Effector memory CD4-positive, alpha-beta T cell (primary cell): Measurements from ENCODE around the gene SPI1.

Experiments used
- DNase-seq, 3 donors: peaks; one replicate each; pipeline ENCODE4 v3.0.0-alpha.2; 2020
- H3K27ac ChIP-seq: 2 replicates; pipeline ENCODE4 v1.7.0; 2013; ENCODE audit warnings: mild to moderate bottlenecking, low read length, moderate library complexity; ENCODE audit not compliant: insufficient read depth, poor library complexity, severe bottlenecking
- H3K27me3 ChIP-seq: replicated peaks from 2 replicates; pipeline ENCODE4 v1.7.0; 2013; ENCODE audit warnings: mild to moderate bottlenecking, low read length; ENCODE audit not compliant: insufficient read depth, control insufficient read depth, poor library complexity, severe bottlenecking
- H3K36me3 ChIP-seq: 2 replicates; pipeline ENCODE4 v1.7.0; 2013; ENCODE audit warnings: mild to moderate bottlenecking, low read length, moderate library complexity; ENCODE audit not compliant: control insufficient read depth, insufficient read depth
- H3K4me1 ChIP-seq: 2 replicates; pipeline ENCODE4 v1.7.0; 2013; ENCODE audit warnings: low read length, mild to moderate bottlenecking; ENCODE audit not compliant: control insufficient read depth, insufficient read depth, poor library complexity, severe bottlenecking
- H3K4me3 ChIP-seq: 2 replicates; pipeline ENCODE4 v1.7.0; 2013; ENCODE audit warnings: low read length, low read depth, mild to moderate bottlenecking; ENCODE audit not compliant: insufficient read depth, poor library complexity, severe bottlenecking
- H3K9me3 ChIP-seq: 2 replicates; pipeline ENCODE4 v1.7.0; 2013; ENCODE audit warnings: mild to moderate bottlenecking, low read length, moderate library complexity; ENCODE audit not compliant: control insufficient read depth

The SPI1 gene

GRCh38 chr11:47406896-47407745, 28.8 kb upstream of the SPI1 start:
- no peak for DNase-seq
- Histone ChIP-seq H3K9me3 (no peaks in the 10 kb centered on the region), H3K27me3 (no peaks in the 10 kb centered on the region), H3K4me3 (peak overlapping the region; percentile 89), H3K4me1 (peaks cover 17% of the 10 kb centered on the region), H3K36me3 (no peaks in the 10 kb centered on the region), H3K27ac (peak overlapping the region; percentile 82)

- Histone ChIP-seq H3K36me3 (no peaks in the 10 kb centered on the region), H3K4me1 (peaks cover 25% of the 10 kb centered on the region), H3K27ac (no peak overlapping the region), H3K27me3 (no peaks in the 10 kb centered on the region), H3K9me3 (no peaks in the 10 kb centered on the region), H3K4me3 (no peak overlapping the region)
- no peak for DNase-seq
Observed at GRCh38 chr11:47403571-47403970, 25.2 kb upstream of the SPI1 start.

GRCh38 chr11:47403135-47403534, 24.8 kb upstream of the SPI1 start:
- Histone ChIP-seq H3K27ac (no peak overlapping the region), H3K36me3 (no peaks in the 10 kb centered on the region), H3K4me1 (peaks cover 25% of the 10 kb centered on the region), H3K27me3 (no peaks in the 10 kb centered on the region), H3K9me3 (no peaks in the 10 kb centered on the region), H3K4me3 (no peak overlapping the region)
- no peak for DNase-seq

DNA sequence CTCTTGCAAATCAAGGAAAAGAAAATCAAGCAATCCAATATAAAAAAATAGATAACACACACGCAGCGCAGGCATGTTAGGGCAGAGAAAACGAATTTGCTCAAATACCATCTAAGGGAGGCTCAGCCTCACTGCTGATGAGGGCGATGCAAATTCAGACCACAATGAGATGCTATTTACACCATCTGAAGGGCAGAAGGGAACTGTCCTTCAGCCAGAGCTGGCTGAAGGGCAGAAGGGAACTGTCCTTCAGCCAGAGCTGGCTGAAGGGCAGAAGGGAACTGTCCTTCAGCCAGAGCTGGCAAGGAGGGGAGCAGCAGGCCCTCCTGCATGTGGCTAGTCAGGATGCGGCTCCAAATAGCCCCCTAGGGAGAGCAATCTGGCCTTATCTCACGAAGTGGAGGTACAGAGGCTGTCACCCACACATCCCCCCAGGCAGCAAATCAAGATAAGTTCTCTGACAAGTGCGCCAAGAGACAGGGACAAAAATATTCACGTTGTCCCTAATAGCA, 22.5 kb upstream of the SPI1 start:
- Histone ChIP-seq H3K4me3 (no peak overlapping the region), H3K36me3 (no peaks in the 10 kb centered on the region), H3K4me1 (peaks cover 20% of the 10 kb centered on the region), H3K27ac (no peak overlapping the region), H3K9me3 (no peaks in the 10 kb centered on the region), H3K27me3 (no peaks in the 10 kb centered on the region)
- DNase-seq = no peak

DNA sequence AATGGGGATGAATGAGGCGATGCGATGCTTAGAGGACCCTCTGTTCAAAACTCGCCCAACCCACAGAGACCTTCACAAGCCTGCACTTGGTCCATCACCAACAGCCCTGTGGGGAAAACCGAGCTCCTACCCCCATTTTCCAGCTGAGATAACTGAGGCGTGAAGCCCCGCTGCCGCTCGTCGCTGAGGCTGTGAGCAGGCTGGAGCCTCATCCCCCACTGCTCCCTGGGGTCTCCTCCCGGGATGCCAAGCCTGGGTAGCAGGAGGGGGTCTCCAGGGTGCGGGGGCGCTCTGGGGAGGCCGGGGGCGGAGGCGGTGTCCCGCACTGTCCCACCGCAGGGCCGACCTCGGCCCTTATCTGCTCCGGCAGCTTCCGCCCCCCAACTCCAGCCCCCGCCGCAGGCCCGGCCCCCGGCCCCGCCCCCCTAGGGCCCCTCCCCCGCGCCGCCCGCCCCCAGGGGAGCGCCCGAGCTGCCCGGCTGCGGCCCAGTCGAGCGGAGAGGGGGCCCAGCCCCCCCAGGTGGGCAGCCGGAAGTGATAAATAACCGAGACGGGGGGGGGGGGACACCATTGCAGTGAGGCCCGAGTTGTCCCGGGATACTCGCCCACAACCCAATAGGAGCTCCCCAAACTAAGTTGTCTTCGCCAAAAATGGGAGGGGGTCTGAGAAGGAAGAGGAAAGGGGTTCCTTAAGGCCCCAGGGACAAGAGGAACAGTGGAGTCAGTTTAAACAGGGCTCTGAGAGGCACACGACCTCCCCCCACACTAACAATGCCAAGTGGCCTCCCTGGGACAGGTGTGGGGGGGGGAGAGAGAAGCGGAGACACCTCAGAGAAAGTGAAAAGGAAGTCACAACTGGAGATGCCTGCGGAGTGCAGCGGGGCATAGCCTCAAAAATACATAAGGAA, 21.8 kb upstream of the SPI1 start:
- H3K9me3 ChIP-seq = no peaks in the 10 kb centered on the region
- H3K4me1 ChIP-seq = peaks cover 27% of the 10 kb centered on the region
- DNase-seq = peak; percentile 15 to 33 (median 24)
- peak overlapping the region; percentile 63 for H3K27ac ChIP-seq
- H3K36me3 ChIP-seq = no peaks in the 10 kb centered on the region
- peak overlapping the region; percentile 60 for H3K4me3 ChIP-seq
- no peaks in the 10 kb centered on the region for H3K27me3 ChIP-seq

DNA sequence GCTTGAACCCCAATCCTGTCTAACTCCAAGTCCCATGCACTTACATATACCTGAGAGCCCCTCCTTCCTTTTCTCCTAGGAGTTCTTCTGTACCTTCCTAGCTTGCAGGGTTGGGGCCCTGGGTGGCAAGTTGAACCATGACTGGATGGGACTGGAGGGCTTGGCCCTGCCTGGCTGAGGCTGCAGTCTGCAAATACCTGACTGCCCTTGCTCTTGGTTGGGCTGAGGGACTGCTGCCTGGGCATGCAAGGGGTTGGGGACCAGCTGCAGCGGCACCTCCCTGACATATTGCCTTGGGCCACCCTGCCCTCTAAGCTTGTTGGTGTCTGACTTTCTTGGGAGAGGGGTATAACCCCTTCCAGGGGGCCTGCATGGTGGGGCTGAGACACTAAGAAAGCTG, 20.2 kb upstream of the SPI1 start:
- Histone ChIP-seq H3K36me3 (no peaks in the 10 kb centered on the region), H3K4me3 (no peak overlapping the region), H3K4me1 (peaks cover 43% of the 10 kb centered on the region), H3K27ac (peak overlapping the region; percentile 18), H3K27me3 (no peaks in the 10 kb centered on the region), H3K9me3 (no peaks in the 10 kb centered on the region)
- DNase-seq = no peak

DNA sequence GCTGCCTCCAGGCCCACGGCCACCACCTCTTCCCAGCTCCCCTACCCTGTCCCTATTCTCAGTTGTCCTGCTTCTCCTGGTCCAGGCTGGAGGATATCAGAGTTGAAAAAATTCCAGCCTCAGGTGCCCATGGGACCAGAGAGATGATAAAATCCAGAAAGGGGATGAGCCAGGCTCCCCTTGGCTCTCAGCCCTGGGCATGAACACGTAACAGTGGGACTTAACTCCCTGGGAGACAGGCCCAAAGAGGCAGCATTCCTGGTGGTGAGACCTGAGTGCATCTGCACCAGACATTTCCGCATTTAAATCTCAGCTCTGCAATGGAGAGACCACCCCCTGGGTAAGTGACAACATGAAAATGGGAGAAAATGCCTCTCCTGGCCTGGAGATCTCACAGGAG, 19.7 kb upstream of the SPI1 start:
- Histone ChIP-seq H3K4me3 (no peak overlapping the region), H3K4me1 (peaks cover 46% of the 10 kb centered on the region), H3K27ac (peak overlapping the region; percentile 18), H3K36me3 (no peaks in the 10 kb centered on the region), H3K9me3 (no peaks in the 10 kb centered on the region), H3K27me3 (no peaks in the 10 kb centered on the region)
- no peak for DNase-seq

DNA sequence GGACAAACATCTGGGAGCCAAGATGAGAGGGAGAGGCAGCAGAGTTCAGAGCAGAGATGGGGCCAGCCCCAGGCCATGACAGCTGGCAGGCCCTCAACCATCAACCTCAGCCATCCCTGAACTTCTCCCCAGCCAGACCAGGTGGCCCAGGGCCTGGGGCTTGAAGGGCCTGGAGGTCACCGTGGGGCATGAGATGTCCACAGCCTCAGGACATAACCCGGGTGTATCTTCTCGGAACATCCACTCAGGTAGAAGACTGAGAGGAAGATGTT, 17.6 kb upstream of the SPI1 start:
- Histone ChIP-seq H3K4me3 (no peak overlapping the region), H3K4me1 (peaks cover 48% of the 10 kb centered on the region), H3K27ac (no peak overlapping the region), H3K9me3 (no peaks in the 10 kb centered on the region), H3K27me3 (no peaks in the 10 kb centered on the region), H3K36me3 (no peaks in the 10 kb centered on the region)
- DNase-seq = no peak

DNA sequence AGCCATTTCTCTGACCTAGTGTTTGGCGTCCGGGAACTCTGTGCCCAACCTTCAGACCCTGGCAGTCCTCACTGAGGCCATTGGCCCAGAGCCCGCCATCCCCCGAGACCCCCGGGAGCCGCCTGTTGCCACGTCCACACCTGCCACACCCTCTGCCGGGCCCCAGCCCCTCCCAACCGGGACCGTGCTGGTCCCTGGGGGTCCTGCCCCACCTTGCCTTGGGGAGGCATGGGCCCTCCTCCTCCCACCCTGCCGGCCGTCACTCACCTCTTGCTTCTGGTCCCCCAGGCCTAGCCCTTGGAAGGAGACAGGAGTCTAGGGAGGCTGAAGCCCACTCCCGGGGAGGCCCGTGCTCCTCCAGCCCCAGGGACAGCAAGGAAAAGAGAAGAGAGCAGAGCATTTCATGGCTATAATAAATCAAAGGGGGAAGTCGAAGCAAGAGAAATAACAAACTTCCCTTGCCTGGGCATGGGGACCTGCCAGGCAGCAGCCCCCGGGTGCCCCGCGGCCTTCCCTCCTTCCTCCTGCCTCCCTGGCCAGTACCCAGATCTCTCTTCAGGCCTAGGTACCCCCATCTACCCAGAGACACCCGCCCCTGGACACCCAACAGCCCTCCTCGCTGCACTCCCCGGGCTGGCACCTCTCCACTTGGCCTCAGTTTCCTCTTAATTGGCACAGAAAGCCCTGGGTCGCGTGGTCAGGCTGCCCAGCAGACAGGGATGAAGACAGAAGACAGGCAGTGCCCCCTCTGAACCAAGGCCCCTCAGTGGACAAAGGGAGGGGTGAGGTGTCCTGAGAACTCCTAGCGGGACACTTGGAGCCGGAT, 17.1 kb upstream of the SPI1 start:
- H3K4me3 ChIP-seq = peak overlapping the region; percentile 18
- peaks cover 43% of the 10 kb centered on the region for H3K4me1 ChIP-seq
- no peak for DNase-seq
- H3K27ac ChIP-seq = peak overlapping the region; percentile 73
- H3K27me3 ChIP-seq = no peaks in the 10 kb centered on the region
- no peaks in the 10 kb centered on the region for H3K36me3 ChIP-seq
- no peaks in the 10 kb centered on the region for H3K9me3 ChIP-seq
